IPS-11a (cell line): ENCODE data around the gene SMIM38.

Experiments
- H3K4me3 ChIP-seq: one replicate; pipeline ENCODE4 v1.5.1; 2013; ENCODE audit warnings: low read depth, low read length, control low read depth

Gene SMIM38

DNA sequence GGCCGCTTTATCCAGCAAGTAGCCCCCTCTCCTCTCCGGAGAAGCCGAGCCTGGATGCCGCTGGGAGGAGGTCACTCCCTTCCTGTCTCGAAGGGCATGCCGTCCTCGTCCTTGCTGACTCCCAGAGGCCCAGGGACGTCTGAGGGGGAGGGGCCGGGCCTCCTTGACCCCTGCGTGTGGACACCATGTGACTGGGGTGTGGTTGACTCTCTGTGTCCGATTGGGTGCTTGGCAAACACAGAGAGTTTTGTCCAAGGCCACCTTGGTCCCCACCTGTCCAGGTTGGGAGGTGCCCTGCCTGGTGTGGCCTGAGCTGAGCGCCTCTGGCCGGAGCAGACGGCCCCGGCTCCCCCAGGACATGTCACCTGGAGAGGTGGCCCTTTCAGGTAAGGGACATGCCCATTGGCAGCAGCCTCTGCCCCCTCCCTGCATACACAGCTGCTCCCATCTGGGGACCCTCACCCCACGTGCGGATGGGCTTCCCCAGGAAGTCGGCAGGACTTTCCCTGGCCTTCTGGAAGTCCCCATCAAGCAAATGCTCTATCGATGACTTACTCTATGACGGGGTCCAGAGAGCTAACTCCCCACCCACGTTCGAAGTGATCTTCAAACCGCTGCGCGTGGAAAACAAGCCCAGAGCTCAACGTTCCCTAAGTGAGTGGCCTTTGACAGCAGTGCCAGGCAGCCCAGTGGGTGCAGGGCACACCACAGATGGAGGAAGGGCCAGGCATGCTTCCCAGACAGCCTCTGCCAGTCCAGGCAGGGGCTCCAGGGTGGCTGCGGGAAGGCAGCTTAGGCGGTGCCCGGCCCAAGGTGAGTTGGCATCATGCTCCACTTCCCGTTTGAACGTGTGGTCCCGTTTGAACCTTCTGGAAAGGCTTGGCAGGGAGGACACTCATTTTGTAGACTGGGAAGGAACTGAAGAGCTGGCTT lies at the start of gene SMIM38:
Gene SMIM38 (plus strand): TSS at position 634 of the 933 bp plus-strand sequence. CDS start 1,912 bp downstream, outside the sequence.
- no peak within 1 kb of the TSS for H3K4me3 ChIP-seq

DNA sequence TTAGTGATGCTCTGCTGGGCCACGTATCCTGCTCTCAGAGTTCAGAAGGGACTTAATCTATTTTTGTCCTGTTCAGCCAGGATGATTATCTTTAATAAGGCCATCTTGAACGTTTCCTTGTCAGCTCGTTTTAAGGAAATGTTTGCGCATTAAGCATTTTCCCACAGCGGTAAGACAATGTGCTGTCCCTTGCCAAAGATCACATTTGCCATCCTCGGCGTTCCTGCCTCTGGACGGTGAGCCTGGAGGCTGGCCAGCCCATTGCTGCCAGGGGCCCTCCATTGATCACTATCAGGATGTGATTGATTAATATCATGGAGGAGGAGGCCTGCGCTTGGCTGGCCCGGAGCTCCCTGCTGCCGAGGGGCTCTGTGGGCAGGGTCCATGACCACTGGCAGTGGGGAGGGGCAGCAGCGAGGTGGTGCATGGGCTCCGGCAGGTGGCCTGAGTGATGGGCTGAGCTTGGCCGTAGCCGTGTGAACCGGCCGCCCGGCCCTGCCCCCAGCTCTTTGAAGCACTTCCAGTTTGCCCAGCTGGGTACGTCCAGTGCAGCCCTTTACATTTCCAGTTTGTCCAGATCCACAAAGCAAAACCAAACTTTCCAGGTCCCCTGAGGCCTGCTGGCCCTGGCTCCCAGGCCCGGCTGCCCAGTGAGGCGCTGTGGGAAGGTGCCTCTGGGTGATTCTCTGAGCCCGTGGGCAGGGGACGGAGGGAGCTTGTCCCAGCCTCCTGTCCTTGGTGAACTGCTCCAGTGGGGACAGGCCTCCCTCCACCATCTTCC lies 49.5 kb upstream of the SMIM38 start:
- H3K4me3 ChIP-seq: no peak overlapping the region

DNA sequence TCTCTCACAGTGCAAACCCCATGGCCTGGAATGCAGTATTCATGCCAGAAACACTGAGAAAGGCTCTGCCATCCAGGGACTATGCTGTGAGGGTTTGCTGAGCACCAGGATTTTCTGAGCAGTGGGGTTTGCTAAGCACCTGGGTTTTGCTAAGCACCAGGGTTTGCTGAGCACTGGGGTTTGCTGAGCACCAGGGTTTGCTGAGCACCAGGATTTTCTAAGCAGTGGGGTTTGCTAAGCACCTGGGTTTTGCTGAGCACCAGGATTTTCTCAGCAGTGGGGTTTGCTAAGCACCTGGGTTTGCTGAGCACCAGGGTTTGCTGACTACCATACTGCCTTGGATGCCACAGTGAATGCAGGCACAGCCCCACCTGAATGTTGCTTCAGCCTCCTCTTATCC lies 48.3 kb upstream of the SMIM38 start:
- H3K4me3 ChIP-seq: no peak overlapping the region

DNA sequence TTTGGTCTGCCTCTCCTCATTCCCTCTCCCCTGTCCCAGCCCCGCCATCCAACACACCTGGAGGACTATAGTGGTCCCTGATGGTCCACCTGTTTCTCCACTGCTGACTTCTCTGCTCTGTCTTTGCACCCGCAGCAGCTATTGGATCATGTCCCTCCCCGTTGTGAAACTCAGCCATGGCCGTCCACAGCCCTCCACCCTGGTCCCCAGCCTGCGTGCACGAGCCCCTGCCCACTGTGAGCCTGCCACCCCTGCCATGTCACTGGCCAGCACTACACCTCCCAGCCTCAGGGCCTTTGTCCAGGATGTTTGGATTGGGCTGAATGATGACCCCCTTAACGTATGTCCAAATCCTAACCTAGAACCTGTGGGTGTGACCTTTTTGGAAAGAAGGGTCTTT lies 47.7 kb upstream of the SMIM38 start:
- H3K4me3 ChIP-seq: no peak overlapping the region

DNA sequence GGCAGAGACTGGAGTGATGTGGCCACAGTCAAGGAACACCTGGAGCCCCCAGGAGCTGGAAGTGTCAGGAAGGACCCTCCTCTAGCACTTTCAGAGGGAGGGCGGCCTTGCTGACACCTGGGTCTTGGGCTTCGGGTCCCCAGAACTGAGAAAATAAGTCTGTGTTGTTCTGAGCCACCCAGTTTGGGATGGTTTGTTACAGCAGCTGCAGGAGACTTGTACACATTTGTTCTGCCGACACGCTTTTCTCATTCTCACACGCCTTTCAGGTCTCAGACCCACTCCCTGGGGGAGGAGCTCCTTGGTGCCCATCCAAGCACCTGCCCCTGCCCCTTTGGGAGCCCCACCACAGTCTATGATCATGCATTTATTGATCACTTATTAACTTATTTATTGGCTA lies 47.2 kb upstream of the SMIM38 start:
- H3K4me3 ChIP-seq: no peak overlapping the region

DNA sequence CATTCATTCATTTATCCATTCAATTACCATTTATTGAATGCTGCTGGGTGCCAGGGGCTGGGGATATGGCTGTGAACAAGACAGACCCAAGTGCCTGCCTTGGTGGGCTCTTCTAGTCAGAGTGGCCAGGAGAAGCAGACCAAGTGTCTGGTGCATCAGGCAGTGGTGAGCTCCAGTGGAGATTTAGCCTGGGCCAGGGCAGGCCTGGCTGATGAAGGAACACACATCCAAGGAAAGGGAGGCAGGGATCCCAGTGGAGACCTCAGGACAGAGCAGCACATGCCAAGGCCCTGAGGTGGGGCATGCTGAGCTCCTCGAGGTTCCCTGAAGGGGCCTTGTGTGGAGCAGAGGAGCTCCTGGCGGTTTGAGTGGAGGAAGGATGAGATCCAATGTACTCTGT lies 46.6 kb upstream of the SMIM38 start:
- no peak overlapping the region for H3K4me3 ChIP-seq

DNA sequence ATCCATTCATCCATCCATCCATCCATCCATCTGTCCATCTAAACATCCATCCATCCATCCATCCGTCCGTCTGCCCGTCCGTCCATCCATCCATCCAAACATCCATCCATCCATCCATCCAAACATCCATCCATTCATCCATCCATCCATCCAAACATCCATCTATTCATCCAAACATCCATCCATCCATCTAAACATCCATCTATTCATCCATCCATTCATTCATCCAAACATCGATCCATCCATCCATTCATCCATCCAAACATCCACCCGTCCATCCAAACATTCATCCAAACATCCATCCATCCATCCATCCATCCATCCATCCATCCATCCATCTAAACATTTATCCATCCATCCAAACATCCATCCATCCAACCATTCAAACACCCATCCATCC lies 45.3 kb upstream of the SMIM38 start:
- no peak overlapping the region for H3K4me3 ChIP-seq

DNA sequence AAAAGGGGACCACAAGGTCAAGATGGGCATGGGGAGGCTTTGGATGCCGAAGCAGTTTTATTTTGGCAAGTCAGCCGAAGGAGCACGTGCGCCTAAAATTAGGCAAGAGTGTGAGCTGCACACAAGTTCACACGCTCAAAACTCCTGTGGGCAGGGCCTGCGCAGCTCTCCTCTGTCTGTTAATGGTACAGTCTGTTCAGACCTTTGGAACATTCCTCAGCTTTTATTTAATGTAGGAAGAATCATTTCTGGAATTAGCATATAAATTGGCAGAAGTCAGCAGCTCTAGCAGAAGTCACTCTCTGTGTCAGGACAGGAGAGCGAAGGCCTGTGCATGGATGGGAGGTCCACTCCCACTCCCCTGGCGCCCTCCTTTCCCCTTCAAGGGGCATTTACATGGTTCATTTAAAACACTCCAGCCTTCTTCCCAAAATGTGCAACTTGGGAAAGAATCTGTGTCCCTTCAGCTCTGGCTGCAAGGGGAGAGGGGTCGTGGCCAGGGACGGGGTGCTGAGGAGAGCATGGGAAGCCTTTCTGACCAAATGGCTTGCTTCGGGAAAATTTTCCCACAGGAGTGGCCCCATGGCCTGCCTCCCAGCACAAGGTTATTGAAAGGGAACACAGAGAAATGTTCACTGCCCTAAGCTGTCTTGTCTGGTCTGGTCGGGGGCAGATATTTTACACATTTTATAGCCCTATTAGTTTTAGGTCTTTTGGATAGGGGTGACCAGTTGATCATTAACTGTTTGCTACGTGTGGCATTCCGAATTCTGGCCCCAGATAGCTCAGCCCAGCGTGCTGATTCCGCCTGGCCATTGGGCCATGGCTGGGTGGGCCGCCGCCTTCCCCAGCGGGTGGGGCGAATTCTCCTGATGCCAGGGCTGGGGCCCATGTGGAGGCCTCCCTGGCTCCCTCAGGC lies 43.9 kb upstream of the SMIM38 start:
- H3K4me3 ChIP-seq: no peak overlapping the region

DNA sequence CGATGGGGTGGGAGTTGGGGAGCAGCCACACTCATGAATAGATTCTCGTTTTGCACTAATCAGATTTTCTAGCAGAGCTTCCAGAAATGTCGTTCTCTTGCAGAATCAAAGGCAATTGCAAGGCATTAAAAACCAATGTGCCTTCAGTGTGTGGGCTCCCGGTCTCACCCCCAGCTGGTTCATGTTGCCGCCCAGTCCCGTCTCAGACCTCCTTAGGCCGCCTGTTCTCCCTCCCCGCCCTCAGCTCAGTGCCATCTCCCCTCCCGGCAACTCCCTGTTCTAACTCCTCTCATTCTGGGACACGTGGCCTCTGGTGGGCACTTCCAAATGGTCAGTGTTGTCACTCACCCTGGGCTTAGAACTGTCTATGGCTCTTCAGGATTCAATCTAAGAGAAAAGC lies 42.5 kb upstream of the SMIM38 start:
- no peak overlapping the region for H3K4me3 ChIP-seq

DNA sequence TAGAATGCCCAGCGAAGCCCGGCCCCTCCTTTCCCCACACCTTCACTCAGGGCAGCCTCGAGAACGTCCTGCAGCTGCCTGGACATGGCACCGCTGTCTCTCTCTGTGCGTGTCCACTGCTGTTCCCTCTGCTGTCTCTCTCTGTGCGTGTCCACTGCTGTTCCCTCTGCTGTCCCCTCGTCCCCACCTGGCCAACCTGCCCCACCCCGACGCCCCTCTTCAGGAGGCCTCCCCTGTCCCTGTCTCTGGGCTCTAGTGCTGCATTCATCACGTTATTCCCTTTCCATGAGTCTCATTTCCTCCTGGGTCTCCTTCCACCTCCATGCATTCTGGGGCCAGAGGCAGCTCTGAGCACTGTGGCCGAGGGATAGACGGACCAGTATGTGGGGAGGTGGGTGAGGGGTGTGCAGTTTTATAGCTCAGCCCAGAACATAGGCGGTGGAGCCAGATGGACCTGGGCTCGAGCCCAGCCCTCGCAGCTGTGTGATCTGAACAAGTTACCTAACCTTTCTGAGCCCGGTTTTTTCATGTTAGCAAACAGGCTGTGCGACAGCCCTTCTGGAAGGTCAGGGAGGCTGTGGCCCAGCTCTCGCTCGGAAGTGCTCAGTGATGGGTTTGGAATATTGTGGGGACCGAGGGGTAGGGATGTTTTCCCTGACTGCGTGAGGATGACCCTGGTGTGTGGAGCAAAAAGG lies 41.9 kb upstream of the SMIM38 start:
- no peak overlapping the region for H3K4me3 ChIP-seq

DNA sequence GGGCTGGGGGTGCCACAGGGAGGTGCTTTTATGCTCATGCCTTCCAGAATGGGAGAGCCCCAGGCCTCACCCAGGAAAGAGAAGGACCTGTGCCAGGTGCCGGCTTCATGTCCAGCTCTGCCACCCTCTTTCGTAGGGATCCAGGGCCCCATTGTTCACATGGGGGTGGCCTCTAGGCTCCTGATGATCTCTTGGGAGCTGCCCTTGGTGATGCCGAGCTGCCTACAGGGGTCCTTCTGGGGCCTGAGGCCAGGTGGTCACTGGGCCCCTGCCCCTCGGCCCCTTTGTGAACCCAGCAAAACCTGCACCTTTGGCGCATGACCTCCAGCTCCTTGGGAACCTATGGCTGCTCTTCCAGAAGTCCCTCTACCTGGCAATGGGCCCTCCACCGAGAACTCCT lies 41.4 kb upstream of the SMIM38 start:
- H3K4me3 ChIP-seq: no peak overlapping the region

DNA sequence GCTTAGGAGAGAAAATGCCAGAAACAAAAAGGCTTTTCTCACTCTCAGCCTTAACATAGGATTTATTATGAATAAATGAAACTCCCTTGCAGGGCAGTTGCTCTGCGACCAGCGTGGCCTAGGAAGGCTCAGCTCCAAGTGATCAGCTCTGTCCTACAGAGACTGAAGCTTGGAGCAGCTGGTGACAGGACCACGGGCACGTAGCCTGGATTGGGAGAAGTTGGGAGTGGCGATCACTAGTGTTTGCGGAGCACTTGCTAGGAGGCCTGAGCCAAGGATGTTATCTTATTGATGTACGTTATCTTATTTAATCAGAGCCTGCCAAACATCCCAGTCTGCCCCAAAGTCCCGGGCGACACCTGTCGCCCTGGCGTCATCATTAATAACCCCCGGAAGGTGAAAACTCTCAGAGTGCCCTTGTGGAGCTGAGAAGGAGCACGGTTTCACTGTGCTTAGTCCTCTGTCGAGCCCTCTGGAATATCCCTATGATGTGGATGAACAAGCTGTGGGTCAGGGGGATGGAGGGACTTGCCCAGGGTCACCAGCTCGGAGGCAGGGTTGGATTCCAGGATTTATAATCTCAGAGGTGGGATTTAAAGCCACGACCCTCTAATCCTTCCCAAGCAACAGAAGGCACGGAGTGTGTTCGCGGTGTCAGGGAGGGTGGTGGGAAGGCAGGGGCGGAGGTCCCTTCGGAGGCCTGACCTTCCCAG lies 40.8 kb upstream of the SMIM38 start:
- H3K4me3 ChIP-seq: no peak overlapping the region

DNA sequence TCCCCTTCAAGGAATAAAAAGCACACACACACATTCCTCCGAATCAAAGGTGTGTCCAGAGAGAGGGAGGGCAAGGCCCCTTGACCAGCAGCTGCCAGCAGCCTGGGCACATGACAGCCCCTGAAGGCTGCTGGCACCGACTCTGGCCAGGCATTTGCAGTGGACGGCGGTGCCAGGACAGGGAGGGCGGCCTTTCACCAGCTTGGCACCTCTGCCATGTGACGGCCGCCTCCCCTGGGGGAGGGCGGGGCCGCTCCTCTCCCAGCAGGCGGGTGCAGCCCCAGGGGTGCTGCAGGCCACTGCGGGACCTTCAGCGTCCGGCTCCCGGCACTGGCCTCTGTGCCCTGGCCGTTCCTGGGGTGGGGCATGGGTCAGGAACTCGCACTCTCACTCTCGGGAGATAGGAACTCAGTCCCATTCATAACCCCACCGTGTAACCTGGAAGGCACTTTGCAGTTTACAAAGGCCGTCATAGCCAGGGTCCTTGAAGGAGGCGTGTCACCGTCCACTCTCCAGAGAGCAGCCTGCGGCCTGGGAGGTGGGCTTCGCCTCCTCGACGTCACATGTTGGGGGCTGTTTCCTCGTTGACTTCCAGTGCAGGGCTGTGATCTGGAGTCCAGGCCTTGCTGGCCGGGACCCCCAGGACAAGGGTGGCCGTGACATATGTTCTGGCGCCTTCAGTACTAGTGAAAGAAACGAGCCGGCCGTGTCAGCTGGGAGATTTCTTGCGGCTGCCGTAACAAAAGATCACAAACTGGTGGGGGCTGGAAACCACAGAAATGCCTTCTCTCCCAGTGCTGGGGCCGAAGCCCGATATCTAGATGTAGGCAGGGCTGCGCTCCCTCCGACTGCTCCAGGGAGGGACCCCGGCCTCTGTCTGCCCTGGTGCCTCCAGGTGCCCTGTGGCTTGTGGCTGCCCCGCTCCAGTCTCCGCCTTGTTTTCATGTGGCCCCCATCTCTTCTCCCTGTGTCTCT lies 39.9 kb upstream of the SMIM38 start:
- H3K4me3 ChIP-seq: no peak overlapping the region

DNA sequence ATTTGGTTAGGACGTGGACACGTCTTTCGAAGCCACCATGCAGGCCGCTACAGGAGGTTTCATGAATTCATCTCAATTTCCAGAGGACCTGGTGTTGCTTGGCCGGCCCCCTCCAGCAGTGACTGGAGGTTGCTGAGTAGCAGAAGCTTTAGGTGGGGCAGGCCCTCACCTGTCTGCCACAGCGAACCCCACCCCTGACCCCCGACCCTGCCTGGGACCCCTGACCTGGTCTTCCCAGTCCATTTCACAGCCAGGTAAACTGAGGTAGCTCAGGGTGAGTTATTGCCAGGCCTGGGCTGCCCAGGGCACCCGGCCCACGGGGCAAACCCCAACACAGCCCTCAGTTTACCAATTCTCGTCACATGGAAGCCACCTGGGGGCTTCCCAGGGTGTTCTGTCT lies 39.1 kb upstream of the SMIM38 start:
- H3K4me3 ChIP-seq: no peak overlapping the region

DNA sequence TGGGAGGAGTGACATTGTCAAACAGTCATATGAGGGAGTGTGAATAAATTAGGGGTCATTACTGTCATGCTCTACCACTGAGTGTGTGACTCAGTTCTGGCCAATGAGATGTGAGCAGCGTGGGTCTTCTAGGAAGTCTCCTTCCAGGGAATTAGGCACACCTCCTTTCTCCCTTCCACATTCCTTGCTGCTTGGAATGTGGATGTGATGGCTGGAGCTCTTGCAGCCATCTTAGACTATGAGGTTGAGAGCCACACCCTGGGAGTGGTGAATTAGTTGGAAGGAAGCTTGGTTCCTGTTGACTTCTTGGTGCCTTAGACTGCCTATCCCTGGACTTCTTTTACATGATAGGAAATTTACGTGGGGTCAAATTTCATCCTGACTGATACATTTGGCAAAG lies 36.5 kb upstream of the SMIM38 start:
- no peak overlapping the region for H3K4me3 ChIP-seq

DNA sequence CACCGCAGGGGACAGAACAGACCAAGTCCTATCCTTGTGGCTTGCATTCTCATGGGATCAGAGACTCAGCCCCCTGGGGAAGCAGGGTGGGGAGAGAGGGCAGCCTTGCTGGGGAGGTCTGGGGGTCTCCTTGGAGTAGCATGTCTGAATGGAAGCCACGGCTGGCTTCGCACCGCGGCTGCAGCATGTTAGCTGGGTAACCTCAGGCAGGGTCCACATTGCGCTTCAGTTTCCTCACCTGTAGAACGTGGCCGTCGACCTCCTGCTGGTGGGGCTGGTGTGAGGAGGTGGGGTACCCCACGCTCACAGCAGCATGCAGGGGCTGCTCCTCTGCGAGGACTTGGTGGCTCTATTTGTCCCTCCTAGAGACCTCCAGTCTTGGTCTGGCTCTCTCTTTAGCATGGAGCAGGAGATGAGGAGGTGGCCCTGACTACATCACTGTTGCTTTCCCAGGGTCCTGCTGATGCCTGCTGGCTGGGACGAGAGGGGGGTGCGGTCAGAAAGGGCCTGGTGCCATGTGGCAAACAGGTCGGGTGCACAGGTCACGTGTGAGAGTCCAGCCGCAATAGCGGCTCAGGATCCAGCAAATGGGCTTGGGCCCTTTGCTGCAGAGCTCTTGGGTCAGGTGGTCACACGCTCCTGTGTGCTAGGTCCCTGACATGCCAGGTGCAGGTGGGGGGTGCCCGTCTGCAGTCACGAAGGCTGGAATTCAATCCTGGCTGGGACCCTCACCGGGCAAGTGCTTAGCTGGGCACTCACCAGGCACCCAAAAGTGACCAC lies 35.4 kb upstream of the SMIM38 start:
- no peak overlapping the region for H3K4me3 ChIP-seq

DNA sequence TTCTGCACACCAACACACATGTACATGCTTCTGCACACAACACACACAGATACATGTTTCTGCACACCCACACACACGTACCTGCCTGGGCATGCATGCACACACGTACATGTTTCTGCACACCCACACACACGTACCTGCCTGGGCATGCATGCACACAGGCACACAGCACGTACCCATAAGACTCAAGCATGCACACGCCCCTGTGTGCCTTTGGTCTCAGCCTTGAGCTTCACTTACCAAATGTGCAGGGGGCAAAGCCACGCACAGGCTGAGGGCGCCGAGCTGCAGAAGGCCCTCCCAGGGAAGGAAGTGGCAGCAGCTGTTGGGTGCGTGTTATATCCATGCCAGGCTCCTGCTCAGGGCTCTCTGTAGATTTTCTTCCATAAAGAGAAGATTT lies 34.7 kb upstream of the SMIM38 start:
- H3K4me3 ChIP-seq: no peak overlapping the region
